GM21619 (cell line): ENCODE results near the gene CTSG.
"Not testable (repeated sequence)": the region's sequence is repeated elsewhere in the genome, so short reads cannot be mapped to it uniquely, and the experiment has no call there.

ENCODE experiments used
- ATAC-seq: cut with Tn5 transposase; IDR thresholded peaks from one replicate; pipeline ENCODE4 v1.9.1; 2021; ENCODE audit not compliant: unreplicated experiment

CTSG gene

GRCh38 chr14:24549064-24549463 is 27.0 kb downstream of the CTSG start:
- not testable (repeated sequence) for ATAC-seq

GRCh38 chr14:24542346-24542936 is 33.6 kb downstream of the CTSG start:
- no peak for ATAC-seq

- no peak for ATAC-seq
Observed at GRCh38 chr14:24535737-24536136, 40.3 kb downstream of the CTSG start.

- ATAC-seq = no peak
Observed at GRCh38 chr14:24534286-24534685, 41.8 kb downstream of the CTSG start.

GRCh38 chr14:24525877-24526620 is 50.0 kb downstream of the CTSG start:
- ATAC-seq = not testable (repeated sequence)
